ENCODE measurements around the gene TMEM37. TPM values are rescaled to one million over a fixed set of nuclear protein-coding genes. Genes with fewer than 3 reads are reported as not detected.
A peak's percentile ranks its signal among the peaks of the same experiment; 100 is the strongest.

The TMEM37 gene
- total and polyA plus RNA-seq, 2 of the 13 experiments (the other 11 are each of a cell fraction or from before 2014, with no cell fraction given) = 37.7 to 115 TPM

DNA sequence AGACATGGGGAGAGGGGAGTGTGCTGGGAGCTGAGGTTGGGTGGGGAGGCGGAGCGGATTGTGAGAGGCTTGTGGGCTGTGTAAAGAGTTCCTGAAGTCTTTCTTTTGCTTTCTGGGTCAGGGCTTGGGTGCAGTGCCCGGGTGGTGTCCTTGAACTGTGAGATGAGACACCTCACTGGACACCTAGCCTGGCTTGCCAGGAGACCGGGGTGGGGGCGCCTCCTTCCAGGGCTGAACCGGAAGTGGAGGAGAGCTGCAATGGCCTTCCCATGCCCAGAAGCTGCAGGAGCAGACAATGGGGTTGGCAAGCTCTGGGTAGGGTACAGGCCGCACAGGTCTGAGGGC is 4.3 kb downstream of the TMEM37 start (continued):
- TF ChIP-seq, protein P1, sequence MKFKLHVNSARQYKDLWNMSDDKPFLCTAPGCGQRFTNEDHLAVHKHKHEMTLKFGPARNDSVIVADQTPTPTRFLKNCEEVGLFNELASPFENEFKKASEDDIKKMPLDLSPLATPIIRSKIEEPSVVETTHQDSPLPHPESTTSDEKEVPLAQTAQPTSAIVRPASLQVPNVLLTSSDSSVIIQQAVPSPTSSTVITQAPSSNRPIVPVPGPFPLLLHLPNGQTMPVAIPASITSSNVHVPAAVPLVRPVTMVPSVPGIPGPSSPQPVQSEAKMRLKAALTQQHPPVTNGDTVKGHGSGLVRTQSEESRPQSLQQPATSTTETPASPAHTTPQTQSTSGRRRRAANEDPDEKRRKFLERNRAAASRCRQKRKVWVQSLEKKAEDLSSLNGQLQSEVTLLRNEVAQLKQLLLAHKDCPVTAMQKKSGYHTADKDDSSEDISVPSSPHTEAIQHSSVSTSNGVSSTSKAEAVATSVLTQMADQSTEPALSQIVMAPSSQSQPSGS (CRISPR knock-in tag; IDR thresholded peaks at IDR 0.05) = no peak
- TF ChIP-seq BCL6 (CRISPR knock-in tag; IDR thresholded peaks at IDR 0.05) (peak; percentile 42; the same call in 1 of the 2 replicates), ETV5 (CRISPR knock-in tag; IDR thresholded peaks at IDR 0.05; ENCODE audit: borderline replicate concordance) (peak; percentile 30; the same call in 1 of the 2 replicates), ZMYM2 (CRISPR knock-in tag; IDR thresholded peaks at IDR 0.05) (peak; percentile 53; the same call in 1 of the 2 replicates), ZSCAN29 (CRISPR knock-in tag; conservative IDR thresholded peaks at IDR 0.05) (no peak), ZNF629 (CRISPR knock-in tag; conservative IDR thresholded peaks at IDR 0.05) (no peak), PRMT3 (CRISPR knock-in tag; IDR thresholded peaks at IDR 0.05; ENCODE audit: borderline replicate concordance, low read depth) (no peak), POGZ (CRISPR knock-in tag; IDR thresholded peaks at IDR 0.05) (no peak), KMT2A (CRISPR knock-in tag; IDR thresholded peaks at IDR 0.05) (no peak), ZNF331 (CRISPR knock-in tag; IDR thresholded peaks at IDR 0.05) (0 out of 2 replicates have a peak, but pooled peaks have one; percentile 17), TMF1 (CRISPR knock-in tag; IDR thresholded peaks at IDR 0.05; ENCODE audit: low read depth) (0 out of 2 replicates have a peak, but pooled peaks have one; percentile 33)
- TF ChIP-seq, protein P2, sequence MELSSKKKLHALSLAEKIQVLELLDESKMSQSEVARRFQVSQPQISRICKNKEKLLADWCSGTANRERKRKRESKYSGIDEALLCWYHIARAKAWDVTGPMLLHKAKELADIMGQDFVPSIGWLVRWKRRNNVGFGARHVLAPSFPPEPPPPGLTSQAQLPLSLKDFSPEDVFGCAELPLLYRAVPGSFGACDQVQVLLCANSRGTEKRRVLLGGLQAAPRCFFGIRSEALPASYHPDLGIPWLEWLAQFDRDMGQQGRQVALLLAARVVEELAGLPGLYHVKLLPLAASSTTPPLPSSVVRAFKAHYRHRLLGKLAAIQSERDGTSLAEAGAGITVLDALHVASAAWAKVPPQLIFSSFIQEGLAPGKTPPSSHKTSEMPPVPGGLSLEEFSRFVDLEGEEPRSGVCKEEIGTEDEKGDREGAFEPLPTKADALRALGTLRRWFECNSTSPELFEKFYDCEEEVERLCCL (CRISPR knock-in tag; IDR thresholded peaks at IDR 0.05; ENCODE audit: borderline replicate concordance) = 0 out of 2 replicates have a peak, but pooled peaks have one; percentile 19
- TF ChIP-seq, protein P3, sequence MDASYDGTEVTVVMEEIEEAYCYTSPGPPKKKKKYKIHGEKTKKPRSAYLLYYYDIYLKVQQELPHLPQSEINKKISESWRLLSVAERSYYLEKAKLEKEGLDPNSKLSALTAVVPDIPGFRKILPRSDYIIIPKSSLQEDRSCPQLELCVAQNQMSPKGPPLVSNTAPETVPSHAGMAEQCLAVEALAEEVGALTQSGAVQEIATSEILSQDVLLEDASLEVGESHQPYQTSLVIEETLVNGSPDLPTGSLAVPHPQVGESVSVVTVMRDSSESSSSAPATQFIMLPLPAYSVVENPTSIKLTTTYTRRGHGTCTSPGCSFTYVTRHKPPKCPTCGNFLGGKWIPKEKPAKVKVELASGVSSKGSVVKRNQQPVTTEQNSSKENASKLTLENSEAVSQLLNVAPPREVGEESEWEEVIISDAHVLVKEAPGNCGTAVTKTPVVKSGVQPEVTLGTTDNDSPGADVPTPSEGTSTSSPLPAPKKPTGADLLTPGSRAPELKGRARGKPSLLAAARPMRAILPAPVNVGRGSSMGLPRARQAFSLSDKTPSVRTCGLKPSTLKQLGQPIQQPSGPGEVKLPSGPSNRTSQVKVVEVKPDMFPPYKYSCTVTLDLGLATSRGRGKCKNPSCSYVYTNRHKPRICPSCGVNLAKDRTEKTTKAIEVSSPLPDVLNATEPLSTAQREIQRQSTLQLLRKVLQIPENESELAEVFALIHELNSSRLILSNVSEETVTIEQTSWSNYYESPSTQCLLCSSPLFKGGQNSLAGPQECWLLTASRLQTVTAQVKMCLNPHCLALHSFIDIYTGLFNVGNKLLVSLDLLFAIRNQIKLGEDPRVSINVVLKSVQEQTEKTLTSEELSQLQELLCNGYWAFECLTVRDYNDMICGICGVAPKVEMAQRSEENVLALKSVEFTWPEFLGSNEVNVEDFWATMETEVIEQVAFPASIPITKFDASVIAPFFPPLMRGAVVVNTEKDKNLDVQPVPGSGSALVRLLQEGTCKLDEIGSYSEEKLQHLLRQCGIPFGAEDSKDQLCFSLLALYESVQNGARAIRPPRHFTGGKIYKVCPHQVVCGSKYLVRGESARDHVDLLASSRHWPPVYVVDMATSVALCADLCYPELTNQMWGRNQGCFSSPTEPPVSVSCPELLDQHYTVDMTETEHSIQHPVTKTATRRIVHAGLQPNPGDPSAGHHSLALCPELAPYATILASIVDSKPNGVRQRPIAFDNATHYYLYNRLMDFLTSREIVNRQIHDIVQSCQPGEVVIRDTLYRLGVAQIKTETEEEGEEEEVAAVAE (CRISPR knock-in tag; IDR thresholded peaks at IDR 0.05; ENCODE audit: borderline replicate concordance) = peak; percentile 22; the same call in 1 of the 2 replicates
- TF ChIP-seq, protein P4, sequence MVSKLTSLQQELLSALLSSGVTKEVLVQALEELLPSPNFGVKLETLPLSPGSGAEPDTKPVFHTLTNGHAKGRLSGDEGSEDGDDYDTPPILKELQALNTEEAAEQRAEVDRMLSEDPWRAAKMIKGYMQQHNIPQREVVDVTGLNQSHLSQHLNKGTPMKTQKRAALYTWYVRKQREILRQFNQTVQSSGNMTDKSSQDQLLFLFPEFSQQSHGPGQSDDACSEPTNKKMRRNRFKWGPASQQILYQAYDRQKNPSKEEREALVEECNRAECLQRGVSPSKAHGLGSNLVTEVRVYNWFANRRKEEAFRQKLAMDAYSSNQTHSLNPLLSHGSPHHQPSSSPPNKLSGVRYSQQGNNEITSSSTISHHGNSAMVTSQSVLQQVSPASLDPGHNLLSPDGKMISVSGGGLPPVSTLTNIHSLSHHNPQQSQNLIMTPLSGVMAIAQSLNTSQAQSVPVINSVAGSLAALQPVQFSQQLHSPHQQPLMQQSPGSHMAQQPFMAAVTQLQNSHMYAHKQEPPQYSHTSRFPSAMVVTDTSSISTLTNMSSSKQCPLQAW (CRISPR knock-in tag; IDR thresholded peaks at IDR 0.05) = no peak
- TF ChIP-seq, protein P5, sequence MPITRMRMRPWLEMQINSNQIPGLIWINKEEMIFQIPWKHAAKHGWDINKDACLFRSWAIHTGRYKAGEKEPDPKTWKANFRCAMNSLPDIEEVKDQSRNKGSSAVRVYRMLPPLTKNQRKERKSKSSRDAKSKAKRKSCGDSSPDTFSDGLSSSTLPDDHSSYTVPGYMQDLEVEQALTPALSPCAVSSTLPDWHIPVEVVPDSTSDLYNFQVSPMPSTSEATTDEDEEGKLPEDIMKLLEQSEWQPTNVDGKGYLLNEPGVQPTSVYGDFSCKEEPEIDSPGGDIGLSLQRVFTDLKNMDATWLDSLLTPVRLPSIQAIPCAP (CRISPR knock-in tag; IDR thresholded peaks at IDR 0.05; ENCODE audit: low read depth) = 0 out of 2 replicates have a peak, but pooled peaks have one; percentile 32
- TF ChIP-seq, protein P6, sequence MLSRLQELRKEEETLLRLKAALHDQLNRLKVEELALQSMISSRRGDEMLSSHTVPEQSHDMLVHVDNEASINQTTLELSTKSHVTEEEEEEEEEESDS (CRISPR knock-in tag; IDR thresholded peaks at IDR 0.05; ENCODE audit: borderline replicate concordance) = no peak
- TF ChIP-seq, protein P7, sequence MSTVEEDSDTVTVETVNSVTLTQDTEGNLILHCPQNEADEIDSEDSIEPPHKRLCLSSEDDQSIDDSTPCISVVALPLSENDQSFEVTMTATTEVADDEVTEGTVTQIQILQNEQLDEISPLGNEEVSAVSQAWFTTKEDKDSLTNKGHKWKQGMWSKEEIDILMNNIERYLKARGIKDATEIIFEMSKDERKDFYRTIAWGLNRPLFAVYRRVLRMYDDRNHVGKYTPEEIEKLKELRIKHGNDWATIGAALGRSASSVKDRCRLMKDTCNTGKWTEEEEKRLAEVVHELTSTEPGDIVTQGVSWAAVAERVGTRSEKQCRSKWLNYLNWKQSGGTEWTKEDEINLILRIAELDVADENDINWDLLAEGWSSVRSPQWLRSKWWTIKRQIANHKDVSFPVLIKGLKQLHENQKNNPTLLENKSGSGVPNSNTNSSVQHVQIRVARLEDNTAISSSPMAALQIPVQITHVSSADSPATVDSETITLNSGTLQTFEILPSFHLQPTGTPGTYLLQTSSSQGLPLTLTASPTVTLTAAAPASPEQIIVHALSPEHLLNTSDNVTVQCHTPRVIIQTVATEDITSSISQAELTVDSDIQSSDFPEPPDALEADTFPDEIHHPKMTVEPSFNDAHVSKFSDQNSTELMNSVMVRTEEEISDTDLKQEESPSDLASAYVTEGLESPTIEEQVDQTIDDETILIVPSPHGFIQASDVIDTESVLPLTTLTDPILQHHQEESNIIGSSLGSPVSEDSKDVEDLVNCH (CRISPR knock-in tag; IDR thresholded peaks at IDR 0.05) = no peak

Measured in HepG2 (cell line).